Measurements from ENCODE around the gene POLR3E.
A peak's percentile ranks its signal among the peaks of the same experiment; 100 is the strongest.
"Not testable (repeated sequence)": the region's sequence is repeated elsewhere in the genome, so short reads cannot be mapped to it uniquely, and the experiment has no call there.

The POLR3E gene

DNA sequence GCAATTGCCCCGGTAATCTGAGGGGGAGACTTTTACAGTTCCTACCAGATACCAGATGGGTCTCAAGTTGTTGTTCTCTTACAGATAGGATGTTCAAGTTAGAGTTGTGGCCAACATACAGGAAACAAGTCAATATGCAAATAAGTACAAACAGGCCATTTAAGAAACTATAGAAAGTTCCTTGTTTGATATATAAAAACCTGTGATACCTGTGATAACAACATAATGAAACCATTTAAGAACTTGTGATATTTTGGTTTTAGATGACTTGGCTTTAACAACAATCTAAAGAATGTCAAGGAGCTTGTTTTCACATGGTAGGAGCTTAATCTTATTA lies 60.4 kb downstream of the POLR3E start:
- H3K4me3 ChIP-seq (ENCODE audit: low read length), result no peak overlapping the region
- TF ChIP-seq, protein P1, sequence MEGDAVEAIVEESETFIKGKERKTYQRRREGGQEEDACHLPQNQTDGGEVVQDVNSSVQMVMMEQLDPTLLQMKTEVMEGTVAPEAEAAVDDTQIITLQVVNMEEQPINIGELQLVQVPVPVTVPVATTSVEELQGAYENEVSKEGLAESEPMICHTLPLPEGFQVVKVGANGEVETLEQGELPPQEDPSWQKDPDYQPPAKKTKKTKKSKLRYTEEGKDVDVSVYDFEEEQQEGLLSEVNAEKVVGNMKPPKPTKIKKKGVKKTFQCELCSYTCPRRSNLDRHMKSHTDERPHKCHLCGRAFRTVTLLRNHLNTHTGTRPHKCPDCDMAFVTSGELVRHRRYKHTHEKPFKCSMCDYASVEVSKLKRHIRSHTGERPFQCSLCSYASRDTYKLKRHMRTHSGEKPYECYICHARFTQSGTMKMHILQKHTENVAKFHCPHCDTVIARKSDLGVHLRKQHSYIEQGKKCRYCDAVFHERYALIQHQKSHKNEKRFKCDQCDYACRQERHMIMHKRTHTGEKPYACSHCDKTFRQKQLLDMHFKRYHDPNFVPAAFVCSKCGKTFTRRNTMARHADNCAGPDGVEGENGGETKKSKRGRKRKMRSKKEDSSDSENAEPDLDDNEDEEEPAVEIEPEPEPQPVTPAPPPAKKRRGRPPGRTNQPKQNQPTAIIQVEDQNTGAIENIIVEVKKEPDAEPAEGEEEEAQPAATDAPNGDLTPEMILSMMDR (conservative IDR thresholded peaks at IDR 0.05; ENCODE audit: low read depth, low read length), result no peak
- DNase-seq (ENCODE audit: low read depth), result peak; percentile 56

DNA sequence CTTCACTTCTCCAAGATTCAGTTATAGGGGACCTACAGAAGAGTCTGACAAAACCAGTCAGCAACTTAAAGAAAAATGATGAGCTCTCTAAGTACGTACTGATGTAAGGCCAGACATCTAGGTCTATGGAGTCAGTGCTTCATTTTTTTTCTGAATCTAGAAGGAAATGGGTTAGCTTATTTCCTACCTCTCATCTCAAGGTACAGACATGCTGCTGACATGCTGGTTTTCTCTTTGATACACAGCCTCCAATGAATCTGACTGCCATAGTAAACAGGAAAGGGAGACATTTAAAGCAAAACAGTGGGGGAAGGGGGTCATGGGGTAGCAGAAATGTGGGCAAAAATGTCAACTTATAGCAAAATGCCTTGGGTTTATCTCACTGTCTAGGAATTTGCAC lies 60.8 kb downstream of the POLR3E start:
- TF ChIP-seq, protein P1 (conservative IDR thresholded peaks at IDR 0.05; ENCODE audit: low read depth, low read length), result no peak
- peak; percentile 60 for DNase-seq (ENCODE audit: low read depth)
- no peak overlapping the region for H3K4me3 ChIP-seq (ENCODE audit: low read length)

- TF ChIP-seq, protein P1 (conservative IDR thresholded peaks at IDR 0.05; ENCODE audit: low read depth, low read length), result no peak
- H3K4me3 ChIP-seq (ENCODE audit: low read length), result no peak overlapping the region
- no peak for DNase-seq (ENCODE audit: low read depth)
Observed at GRCh38 chr16:22359679-22360078, 62.5 kb downstream of the POLR3E start.

DNA sequence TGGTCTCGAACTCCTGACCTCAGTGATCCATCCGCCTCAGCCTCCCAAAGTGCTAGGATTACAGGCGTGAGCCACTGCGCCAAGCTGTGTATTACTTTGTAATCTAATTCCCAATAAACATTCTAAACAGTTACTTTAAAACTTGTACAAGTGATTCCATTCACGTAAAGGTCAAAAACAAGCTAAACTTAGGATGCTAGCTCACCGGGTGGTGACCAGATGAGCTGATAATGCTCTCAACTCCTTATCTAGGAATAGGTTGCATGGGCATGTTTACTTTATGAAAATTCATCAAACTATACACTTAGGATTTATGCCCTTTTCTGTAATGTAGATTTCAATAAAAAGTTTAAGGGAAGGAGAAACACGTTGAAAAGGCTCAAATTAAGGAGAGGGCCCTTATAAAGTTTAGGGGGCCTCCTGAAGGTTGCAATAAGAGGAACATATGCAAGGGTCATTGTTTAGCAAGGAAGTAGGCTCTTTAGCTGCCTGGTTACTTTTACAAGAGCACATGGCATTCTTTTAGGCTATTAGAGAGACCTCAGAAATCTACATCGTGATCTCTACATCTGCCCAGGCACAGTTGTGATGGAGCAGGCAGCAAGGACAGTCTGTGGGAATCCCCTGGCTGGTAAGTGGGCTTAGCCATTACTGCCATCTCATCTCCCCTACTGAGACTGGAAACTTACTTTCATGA lies 63.9 kb downstream of the POLR3E start:
- H3K4me3 ChIP-seq (ENCODE audit: low read length), result no peak overlapping the region
- no peak for DNase-seq (ENCODE audit: low read depth)
- TF ChIP-seq, protein P1 (conservative IDR thresholded peaks at IDR 0.05; ENCODE audit: low read depth, low read length), result no peak

- H3K4me3 ChIP-seq (ENCODE audit: low read length), result no peak overlapping the region
- no peak for DNase-seq (ENCODE audit: low read depth)
- TF ChIP-seq, protein P1 (conservative IDR thresholded peaks at IDR 0.05; ENCODE audit: low read depth, low read length), result no peak
Observed at GRCh38 chr16:22364241-22364640, 67.0 kb downstream of the POLR3E start.

DNA sequence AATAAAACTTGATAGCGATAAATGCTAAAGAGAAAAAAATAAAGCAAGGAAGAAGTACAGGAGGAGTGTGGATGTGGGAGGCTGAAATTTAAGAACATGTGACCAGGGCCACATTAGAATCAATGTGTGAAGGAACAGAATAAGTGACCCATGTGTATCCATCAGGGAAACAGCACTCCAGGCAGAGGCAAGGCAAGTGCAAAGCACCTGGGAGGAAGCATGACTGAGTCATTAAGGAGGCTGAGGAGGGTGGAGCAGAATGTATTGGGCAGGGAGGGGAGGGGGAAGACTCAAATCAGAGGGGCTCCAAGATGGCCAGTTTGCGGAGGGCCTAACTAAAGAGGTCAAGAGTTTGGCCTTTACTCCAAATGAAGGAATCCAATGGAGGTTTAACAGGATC lies 69.2 kb downstream of the POLR3E start:
- TF ChIP-seq, protein P1 (conservative IDR thresholded peaks at IDR 0.05; ENCODE audit: low read depth, low read length), result no peak
- DNase-seq (ENCODE audit: low read depth), result no peak
- H3K4me3 ChIP-seq (ENCODE audit: low read length), result no peak overlapping the region

GRCh38 chr16:22366889-22367288 lies 69.7 kb downstream of the POLR3E start:
- no peak for DNase-seq (ENCODE audit: low read depth)
- no peak overlapping the region for H3K4me3 ChIP-seq (ENCODE audit: low read length)
- TF ChIP-seq, protein P1 (conservative IDR thresholded peaks at IDR 0.05; ENCODE audit: low read depth, low read length), result no peak

- not testable (repeated sequence) for H3K4me3 ChIP-seq (ENCODE audit: low read length); DNase-seq (ENCODE audit: low read depth)
Observed at GRCh38 chr16:22368200-22368826, 71.1 kb downstream of the POLR3E start.

All from retinal pigment epithelial cell (primary cell).